HG03135 (cell line): ENCODE measurements around the gene CCL4.
"Not testable (repeated sequence)": the region's sequence is repeated elsewhere in the genome, so short reads cannot be mapped to it uniquely, and the experiment has no call there.

Experiments used
- ATAC-seq: cut with Tn5 transposase; IDR thresholded peaks from one replicate; pipeline ENCODE4 v1.9.1; 2021; ENCODE audit warnings: mild to moderate bottlenecking, moderate library complexity; ENCODE audit not compliant: unreplicated experiment

Gene CCL4

GRCh38 chr17:36087897-36088572 lies 15.6 kb upstream of the CCL4 start:
- ATAC-seq = not testable (repeated sequence)

GRCh38 chr17:36088670-36089338 lies 14.8 kb upstream of the CCL4 start:
- no peak for ATAC-seq

- ATAC-seq = no peak
These were observed 14.2 kb upstream of the CCL4 start for GRCh38 chr17:36089339-36089865.

- ATAC-seq = peak; percentile 73
These were observed 13.5 kb upstream of the CCL4 start, which contains the start of gene CCL3 for GRCh38 chr17:36089888-36090836. Gene CCL3 (minus strand): TSS chr17:36090143. CDS start chr17:36090058, 85 bp downstream.

- no peak for ATAC-seq
These were observed 11.4 kb upstream of the CCL4 start for GRCh38 chr17:36092230-36092629.

- ATAC-seq = not testable (repeated sequence)
These were observed 10.9 kb upstream of the CCL4 start for GRCh38 chr17:36092715-36093114.

- ATAC-seq = no peak
These were observed 9.4 kb upstream of the CCL4 start for GRCh38 chr17:36094232-36094631.

- no peak for ATAC-seq
These were observed 8.9 kb upstream of the CCL4 start for GRCh38 chr17:36094746-36095145.

- ATAC-seq = no peak
These were observed 7.6 kb upstream of the CCL4 start for GRCh38 chr17:36095992-36096391.

GRCh38 chr17:36099004-36099403 lies 4.6 kb upstream of the CCL4 start:
- not testable (repeated sequence) for ATAC-seq

- ATAC-seq = not testable (repeated sequence)
These were observed 619 bp downstream of the CCL4 start for GRCh38 chr17:36104246-36104645.

- ATAC-seq = no peak
These were observed 1.1 kb downstream of the CCL4 start for GRCh38 chr17:36104701-36105181.

- no peak for ATAC-seq
These were observed 2.3 kb downstream of the CCL4 start for GRCh38 chr17:36105781-36106492.

- no peak for ATAC-seq
These were observed 2.8 kb downstream of the CCL4 start for GRCh38 chr17:36106493-36106835.

GRCh38 chr17:36107660-36108059 lies 4.0 kb downstream of the CCL4 start:
- ATAC-seq = no peak

GRCh38 chr17:36108265-36108664 lies 4.6 kb downstream of the CCL4 start:
- ATAC-seq = not testable (repeated sequence)

- no peak for ATAC-seq
These were observed 7.5 kb downstream of the CCL4 start for GRCh38 chr17:36111068-36111490.

- ATAC-seq = no peak
These were observed 8.9 kb downstream of the CCL4 start for GRCh38 chr17:36112572-36112971.

- not testable (repeated sequence) for ATAC-seq
These were observed 9.5 kb downstream of the CCL4 start for GRCh38 chr17:36113131-36113530.

- not testable (repeated sequence) for ATAC-seq
These were observed 11.5 kb downstream of the CCL4 start for GRCh38 chr17:36114971-36115648.
